GM23338 (cell line): ENCODE measurements around the gene PKD2. TPM values are rescaled to one million over a fixed set of nuclear protein-coding genes. Genes with fewer than 3 reads are reported as not detected.

Source experiments
- ATAC-seq: fragments of 200-7000 bp; cut with Tn5 transposase; 3 replicates; pipeline ENCODE4 v1.9.1; 2020
- DNase-seq: peaks from one replicate; pipeline ENCODE4 v3.0.0-alpha.2; 2015; ENCODE audit warnings: low spot score
- H2AFZ ChIP-seq: fragments of 200-600 bp; sonication (generic); 2 replicates; pipeline ENCODE4 v1.8.0; 2016; ENCODE audit warnings: antibody characterized with exemption, mild to moderate bottlenecking, moderate library complexity
- H3F3A ChIP-seq: fragments of 200-600 bp; sonication (generic); replicated peaks from 2 replicates; pipeline ENCODE4 v1.8.0; 2017; ENCODE audit warnings: antibody characterized with exemption, mixed run types, low read depth
- H3K27ac ChIP-seq: fragments of 200-600 bp; sonication (generic); 2 replicates; pipeline ENCODE4 v1.6.1; 2016; ENCODE audit warnings: low read depth
- H3K27me3 ChIP-seq: fragments of 200-600 bp; sonication (generic); 2 replicates; pipeline ENCODE4 v1.8.0; 2016; ENCODE audit warnings: mild to moderate bottlenecking, mixed run types, moderate library complexity; ENCODE audit not compliant: insufficient read depth
- H3K36me3 ChIP-seq: fragments of 200-600 bp; sonication (generic); 2 replicates; pipeline ENCODE4 v1.8.0; 2016; ENCODE audit warnings: mild to moderate bottlenecking; ENCODE audit not compliant: insufficient read depth
- H3K4me1 ChIP-seq: fragments of 200-600 bp; sonication (generic); 2 replicates; pipeline ENCODE4 v1.8.0; 2016; ENCODE audit warnings: mild to moderate bottlenecking, moderate library complexity; ENCODE audit not compliant: insufficient read depth
- H3K4me2 ChIP-seq: fragments of 200-600 bp; sonication (generic); 2 replicates; pipeline ENCODE4 v1.7.1; 2017; ENCODE audit warnings: mixed run types
- H3K4me3 ChIP-seq: fragments of 200-600 bp; sonication (generic); 2 replicates; pipeline ENCODE4 v1.6.1; 2016; ENCODE audit warnings: mixed run types
- H3K79me2 ChIP-seq: fragments of 200-600 bp; sonication (generic); replicated peaks from 2 replicates; pipeline ENCODE4 v1.8.0; 2017; ENCODE audit warnings: mild to moderate bottlenecking; ENCODE audit not compliant: insufficient read depth
- H3K9me2 ChIP-seq: fragments of 200-600 bp; sonication (generic); 2 replicates; pipeline ENCODE4 v1.8.0; 2017; ENCODE audit not compliant: insufficient read depth
- H4K20me1 ChIP-seq: fragments of 200-600 bp; sonication (generic); replicated peaks from 2 replicates; pipeline ENCODE4 v1.8.0; 2017; ENCODE audit warnings: mild to moderate bottlenecking; ENCODE audit not compliant: insufficient read depth
- H3K27ac Mint-ChIP-seq: 2 replicates; pipeline ENCODE4 v1.8.0; 2020; ENCODE audit warnings: inconsistent platforms, mild to moderate bottlenecking, moderate library complexity, mixed read lengths
- H3K27me3 Mint-ChIP-seq: 3 replicates; pipeline ENCODE4 v1.8.0; 2022; ENCODE audit warnings: low read depth, mild to moderate bottlenecking, moderate library complexity, mixed read lengths, inconsistent platforms; ENCODE audit not compliant: insufficient read depth, poor library complexity
- H3K36me3 Mint-ChIP-seq: 3 replicates; pipeline ENCODE4 v1.8.0; 2021; ENCODE audit warnings: low read depth, mild to moderate bottlenecking, inconsistent platforms, moderate library complexity, mixed read lengths
- H3K4me1 Mint-ChIP-seq: 3 replicates; pipeline ENCODE4 v1.8.0; 2020; ENCODE audit warnings: mild to moderate bottlenecking, inconsistent platforms, mixed read lengths
- H3K4me3 Mint-ChIP-seq: 3 replicates; pipeline ENCODE4 v1.8.0; 2021; ENCODE audit warnings: moderate library complexity, mild to moderate bottlenecking, inconsistent platforms, mixed read lengths
- H3K9me3 Mint-ChIP-seq: 3 replicates; pipeline ENCODE4 v1.8.0; 2020; ENCODE audit warnings: moderate library complexity, mild to moderate bottlenecking, inconsistent platforms, mixed read lengths
- CREB1 ChIP-seq: fragments of 250-450 bp; sonication (Bioruptor Pico); IDR thresholded peaks from 2 replicates; pipeline ENCODE4 v1.5.0; 2020; ENCODE audit warnings: low read depth, mild to moderate bottlenecking, moderate library complexity
- CTCF ChIP-seq, 2 experiments: fragments of 200-600 bp in 1 of 2; sonication (generic) in 1 of 2; conservative IDR thresholded peaks; 2 replicates each; pipeline versions ENCODE4 v1.5.1 to v1.6.1; 2016 to 2017; ENCODE audit warnings: antibody characterized with exemption in 2 of 2, low read depth in 2 of 2, mild to moderate bottlenecking in 2 of 2, moderate library complexity in 1 of 2
- ETS1 ChIP-seq: IDR thresholded peaks from 2 replicates; pipeline ENCODE4 v1.6.1; 2016; ENCODE audit warnings: antibody characterized with exemption
- EZH2 ChIP-seq: fragments of 200-600 bp; sonication (generic); IDR thresholded peaks from one replicate; pipeline ENCODE4 v1.8.0; 2017; ENCODE audit warnings: antibody characterized with exemption, mild to moderate bottlenecking, low read depth; ENCODE audit not compliant: unreplicated experiment
- EZH2phosphoT487 ChIP-seq: fragments of 200-600 bp; sonication (generic); IDR thresholded peaks from one replicate; pipeline ENCODE4 v1.8.1; 2018; ENCODE audit warnings: antibody characterized with exemption; ENCODE audit not compliant: unreplicated experiment
- JUNB ChIP-seq: IDR thresholded peaks from one replicate; pipeline ENCODE4 v1.6.1; 2016; ENCODE audit warnings: antibody characterized with exemption; ENCODE audit not compliant: unreplicated experiment
- NANOG ChIP-seq: IDR thresholded peaks from 2 replicates; pipeline ENCODE4 v1.6.1; 2016; ENCODE audit warnings: antibody characterized with exemption, borderline replicate concordance
- POLR2AphosphoS5 ChIP-seq: IDR thresholded peaks from 2 replicates; pipeline ENCODE4 v1.6.1; 2016; ENCODE audit warnings: antibody characterized with exemption, low read depth
- REST ChIP-seq: IDR thresholded peaks from one replicate; pipeline ENCODE4 v1.6.1; 2018; ENCODE audit warnings: antibody characterized with exemption; ENCODE audit not compliant: unreplicated experiment
- STAT1 ChIP-seq: IDR thresholded peaks from one replicate; pipeline ENCODE4 v1.6.1; 2016; ENCODE audit warnings: antibody characterized with exemption; ENCODE audit not compliant: unreplicated experiment
- ZNF114 ChIP-seq: fragments of 250-450 bp; sonication (Bioruptor Pico); IDR thresholded peaks from 2 replicates; pipeline ENCODE4 v1.5.0; 2020; ENCODE audit warnings: mild to moderate bottlenecking, moderate library complexity
- ZNF331 ChIP-seq: fragments of 250-450 bp; sonication (Bioruptor Pico); IDR thresholded peaks from 2 replicates; pipeline ENCODE4 v1.5.0; 2020; ENCODE audit warnings: low read depth, mild to moderate bottlenecking, moderate library complexity
- ZNF462 ChIP-seq: fragments of 250-450 bp; sonication (Bioruptor Pico); IDR thresholded peaks from 2 replicates; pipeline ENCODE4 v1.5.0; 2020; ENCODE audit warnings: mild to moderate bottlenecking, moderate library complexity
- polyA plus RNA-seq: library from polyadenylated mRNA; unstranded; fragments of >200 nt; fragmentation: Nextera tagmentation; extraction: Ambion mirVana; gene quantifications from 2 replicates; pipeline ENCODE4 v1.2.1, GENCODE V29; 2016
- total RNA-seq: library from RNA; depleted of rRNA; stranded (reverse); fragments of >200 nt; shearing (Covaris generic); gene quantifications from 2 replicates; pipeline ENCODE4 v1.2.3, GENCODE V29; 2014

Gene PKD2
- total and polyA plus RNA-seq, 2 experiments from 2014 or later = 17.9 to 45.3 TPM

- Mint-ChIP-seq H3K36me3 (0 out of 3 replicates have a peak, but pooled peaks cover 4% of the 10 kb centered on the region), H3K27me3 (peaks cover 3% of the 10 kb centered on the region), H3K9me3 (no peaks in the 10 kb centered on the region), H3K27ac (no peak overlapping the region), H3K4me3 (no peak overlapping the region), H3K4me1 (peaks cover 5% of the 10 kb centered on the region; the same call in 2 of the 3 replicates)
- Histone ChIP-seq H3K36me3 (no peaks in the 10 kb centered on the region), H3K9me2 (no peaks in the 10 kb centered on the region), H3K4me1 (no peaks in the 10 kb centered on the region), H3K27ac (no peak overlapping the region), H3K79me2 (no peaks in the 10 kb centered on the region), H3K4me2 (no peak overlapping the region), H3F3A (no peaks in the 10 kb centered on the region), H3K4me3 (no peak overlapping the region), H3K27me3 (no peaks in the 10 kb centered on the region), H4K20me1 (no peaks in the 10 kb centered on the region), H2AFZ (peak overlapping the region; percentile 84; the same call in 1 of the 2 replicates)
- TF ChIP-seq JUNB (no peak), NANOG (no peak), EZH2phosphoT487 (no peak), ZNF114 (CRISPR knock-in tag) (no peak), EZH2 (no peak), ETS1 (no peak), CTCF (conservative IDR thresholded peaks at IDR 0.05; ENCODE audit: low read depth in 2 of 2) (no peak), CREB1 (CRISPR knock-in tag) (no peak), POLR2AphosphoS5 (no peak), ZNF462 (CRISPR knock-in tag) (no peak), STAT1 (no peak), ZNF331 (CRISPR knock-in tag) (no peak), REST (no peak)
- DNase-seq (no peak), ATAC-seq (no peak)
Measured at GRCh38 chr4:87985887-87986200, 21.6 kb upstream of the PKD2 start.
